H9 (cell line): Measurements from ENCODE around the gene COL5A2. TPM values are rescaled to one million over a fixed set of nuclear protein-coding genes. Genes with fewer than 3 reads are reported as not detected.

Source experiments
- DNase-seq: peaks from one replicate; pipeline ENCODE4 v3.0.0-alpha.2; 2017
- H2AFZ ChIP-seq: one replicate; pipeline ENCODE4 v1.6.1; 2013; ENCODE audit warnings: mild to moderate bottlenecking, low read length, control low read depth, moderate library complexity
- H2AK5ac ChIP-seq: 2 replicates; pipeline ENCODE4 v1.6.1; 2013; ENCODE audit warnings: low read length, control low read depth, mixed read lengths; ENCODE audit not compliant: insufficient read length
- H2BK120ac ChIP-seq: one replicate; pipeline ENCODE4 v1.6.1; 2013; ENCODE audit warnings: low read depth, mild to moderate bottlenecking, low read length, control low read depth, inconsistent platforms; ENCODE audit not compliant: poor library complexity, severe bottlenecking
- H2BK12ac ChIP-seq: 2 replicates; pipeline ENCODE4 v1.6.1; 2013; ENCODE audit warnings: low read length, control low read depth, mixed read lengths, low read depth; ENCODE audit not compliant: insufficient read length
- H2BK15ac ChIP-seq: 2 replicates; pipeline ENCODE4 v1.6.1; 2013; ENCODE audit warnings: low read depth, low read length, control low read depth
- H2BK20ac ChIP-seq: one replicate; pipeline ENCODE4 v1.6.1; 2013; ENCODE audit warnings: low read depth, mild to moderate bottlenecking, low read length, control low read depth, inconsistent platforms; ENCODE audit not compliant: poor library complexity, severe bottlenecking
- H2BK5ac ChIP-seq: 2 replicates; pipeline ENCODE4 v1.6.1; 2013; ENCODE audit warnings: low read length, control low read depth, mixed read lengths; ENCODE audit not compliant: insufficient read length
- H3K14ac ChIP-seq: 2 replicates; pipeline ENCODE4 v1.6.1; 2013; ENCODE audit warnings: low read length, control low read depth; ENCODE audit not compliant: insufficient read depth
- H3K18ac ChIP-seq: 2 replicates; pipeline ENCODE4 v1.6.1; 2013; ENCODE audit warnings: low read depth, mild to moderate bottlenecking, mixed read lengths, low read length, control low read depth; ENCODE audit not compliant: insufficient read length
- H3K23ac ChIP-seq: 2 replicates; pipeline ENCODE4 v1.6.1; 2013; ENCODE audit warnings: low read length, control low read depth, mixed read lengths, low read depth; ENCODE audit not compliant: insufficient read length
- H3K23me2 ChIP-seq: 2 replicates; pipeline ENCODE4 v1.6.1; 2013; ENCODE audit warnings: low read depth, mild to moderate bottlenecking, mixed read lengths, low read length, control low read depth; ENCODE audit not compliant: insufficient read length, poor library complexity, severe bottlenecking
- H3K27ac ChIP-seq: 2 replicates; pipeline ENCODE4 v1.5.1; 2013; ENCODE audit warnings: low read length, control low read depth, mixed read lengths, low read depth; ENCODE audit not compliant: insufficient read length
- H3K27me3 ChIP-seq: 2 replicates; pipeline ENCODE4 v1.6.1; 2013; ENCODE audit warnings: low read length, control low read depth, inconsistent platforms; ENCODE audit not compliant: insufficient read depth
- H3K4ac ChIP-seq: 2 replicates; pipeline ENCODE4 v1.6.1; 2013; ENCODE audit warnings: low read depth, mild to moderate bottlenecking, control low read depth, inconsistent platforms, low read length, moderate library complexity
- H3K4me1 ChIP-seq: 2 replicates; pipeline ENCODE4 v1.6.1; 2013; ENCODE audit warnings: low read length, control low read depth, inconsistent platforms; ENCODE audit not compliant: insufficient read depth
- H3K4me2 ChIP-seq: 2 replicates; pipeline ENCODE4 v1.6.1; 2013; ENCODE audit warnings: low read length, control low read depth, mixed read lengths; ENCODE audit not compliant: insufficient read length, insufficient read depth
- H3K56ac ChIP-seq: 2 replicates; pipeline ENCODE4 v1.6.1; 2013; ENCODE audit warnings: low read depth, mild to moderate bottlenecking, mixed read lengths, low read length, control low read depth; ENCODE audit not compliant: insufficient read length
- H3K79me1 ChIP-seq: 2 replicates; pipeline ENCODE4 v1.6.1; 2013; ENCODE audit warnings: low read depth, mild to moderate bottlenecking, moderate library complexity, low read length, control low read depth, inconsistent platforms; ENCODE audit not compliant: insufficient read depth, poor library complexity, severe bottlenecking
- H3K79me2 ChIP-seq: 2 replicates; pipeline ENCODE4 v1.6.1; 2013; ENCODE audit warnings: low read length, control low read depth, inconsistent platforms; ENCODE audit not compliant: insufficient read depth
- H3K9ac ChIP-seq: 2 replicates; pipeline ENCODE4 v1.6.1; 2013; ENCODE audit warnings: low read length, control low read depth, mixed read lengths; ENCODE audit not compliant: insufficient read length; ENCODE audit errors: extremely low read depth
- H3K9me3 ChIP-seq: one replicate; pipeline ENCODE4 v1.6.1; 2013; ENCODE audit warnings: low read depth, low read length, inconsistent platforms; ENCODE audit not compliant: control insufficient read depth
- H3T11ph ChIP-seq: one replicate; pipeline ENCODE4 v1.6.1; 2013; ENCODE audit warnings: mild to moderate bottlenecking, low read length, control low read depth, inconsistent platforms
- H4K20me1 ChIP-seq: one replicate; pipeline ENCODE4 v1.6.1; 2013; ENCODE audit not compliant: control insufficient read depth, insufficient read length, insufficient read depth
- H4K5ac ChIP-seq: 2 replicates; pipeline ENCODE4 v1.6.1; 2013; ENCODE audit warnings: low read depth, mild to moderate bottlenecking, mixed read lengths, low read length, control low read depth; ENCODE audit not compliant: insufficient read length
- H4K8ac ChIP-seq: replicated peaks from 2 replicates; pipeline ENCODE4 v1.6.1; 2013; ENCODE audit warnings: low read length, control low read depth, mixed read lengths, low read depth; ENCODE audit not compliant: insufficient read length
- H4K91ac ChIP-seq: 2 replicates; pipeline ENCODE4 v1.6.1; 2013; ENCODE audit warnings: low read depth, mild to moderate bottlenecking, moderate library complexity, mixed read lengths, low read length, control low read depth; ENCODE audit not compliant: insufficient read length
- H3K27ac Mint-ChIP-seq, 3 experiments: 2 replicates in 2 of 3; 3 replicates in 1 of 3; pipeline ENCODE4 v1.8.0; 2020 to 2021; ENCODE audit warnings: mixed read lengths in 3 of 3, mild to moderate bottlenecking in 1 of 3, moderate library complexity in 1 of 3
- H3K27me3 Mint-ChIP-seq: 2 replicates; pipeline ENCODE4 v1.8.0; 2021; ENCODE audit warnings: low read depth, mild to moderate bottlenecking, moderate library complexity, mixed read lengths
- H3K36me3 Mint-ChIP-seq, 3 experiments: 2 replicates in 2 of 3; 3 replicates in 1 of 3; pipeline ENCODE4 v1.8.0; 2020 to 2021; ENCODE audit warnings: low read depth in 3 of 3, mixed read lengths in 3 of 3; ENCODE audit not compliant: insufficient read depth in 1 of 3
- H3K4me1 Mint-ChIP-seq, 2 experiments: 2 replicates each; pipeline ENCODE4 v1.8.0; 2020; ENCODE audit warnings: mixed read lengths in 2 of 2
- H3K4me3 Mint-ChIP-seq, 2 experiments: 2 replicates in 1 of 2; 3 replicates in 1 of 2; pipeline ENCODE4 v1.8.0; 2020 to 2021; ENCODE audit warnings: mild to moderate bottlenecking in 2 of 2, mixed read lengths in 2 of 2, moderate library complexity in 1 of 2
- H3K9me3 Mint-ChIP-seq, 2 experiments: 2 replicates in 1 of 2; 3 replicates in 1 of 2; pipeline ENCODE4 v1.8.0; 2020; ENCODE audit warnings: mild to moderate bottlenecking in 2 of 2, mixed read lengths in 2 of 2, moderate library complexity in 1 of 2
- CTCF ChIP-seq: fragments of 200-600 bp; sonication (generic); conservative IDR thresholded peaks from 3 replicates; pipeline ENCODE4 v1.8.0; 2021; ENCODE audit warnings: antibody characterized with exemption, mild to moderate bottlenecking
- total RNA-seq: library from RNA; stranded (reverse); gene quantifications from 2 replicates; pipeline ENCODE4 v1.2.1, GENCODE V29; 2021

Gene COL5A2
- total RNA-seq, 1 experiment from 2014 or later = 10.5 TPM

GRCh38 chr2:189000221-189000620, 179.3 kb downstream of the COL5A2 start:
- no peak overlapping the region for H3K9ac ChIP-seq
- no peak overlapping the region for H3K4me2 ChIP-seq
- no peaks in the 10 kb centered on the region for H4K20me1 ChIP-seq

More at GRCh38 chr2:189000221-189000620, 179.3 kb downstream of the COL5A2 start:
- Histone ChIP-seq H3K23me2 (no peaks in the 10 kb centered on the region), H3K56ac (no peak overlapping the region), H3T11ph (no peak overlapping the region), H2BK15ac (no peak overlapping the region), H3K27me3 (no peaks in the 10 kb centered on the region), H2BK12ac (no peak overlapping the region), H3K18ac (no peak overlapping the region), H3K79me2 (no peaks in the 10 kb centered on the region), H3K14ac (no peak overlapping the region), H4K91ac (no peak overlapping the region), H2BK5ac (no peak overlapping the region), H2AFZ (no peak overlapping the region), H2AK5ac (no peak overlapping the region), H3K4ac (no peak overlapping the region), H2BK20ac (no peak overlapping the region), H4K5ac (no peak overlapping the region), H2BK120ac (no peak overlapping the region), H3K23ac (no peak overlapping the region), H3K9me3 (no peaks in the 10 kb centered on the region), H4K8ac (no peak overlapping the region), H3K4me1 (no peaks in the 10 kb centered on the region), H3K27ac (no peak overlapping the region), H3K79me1 (no peaks in the 10 kb centered on the region)
- Mint-ChIP-seq H3K27me3 (no peaks in the 10 kb centered on the region), H3K4me1 (no peaks in the 10 kb centered on the region), H3K36me3 (no peaks in the 10 kb centered on the region), H3K9me3 (no peaks in the 10 kb centered on the region), H3K27ac (no peak overlapping the region), H3K4me3 (no peak overlapping the region)
- no peak for DNase-seq
- no peak for TF ChIP-seq CTCF
